GM21526 (cell line): ENCODE results near the gene FOSL1.

Experiments
- ATAC-seq: cut with Tn5 transposase; IDR thresholded peaks from one replicate; pipeline ENCODE4 v1.9.1; 2021; ENCODE audit warnings: moderate library complexity; ENCODE audit not compliant: unreplicated experiment, low FRiP score

Gene FOSL1

GRCh38 chr11:65883058-65883761, 17.0 kb downstream of the FOSL1 start:
- no peak for ATAC-seq

- ATAC-seq = no peak
These were observed 17.8 kb downstream of the FOSL1 start for GRCh38 chr11:65882120-65883057.

GRCh38 chr11:65880844-65881421, 19.3 kb downstream of the FOSL1 start:
- no peak for ATAC-seq

- no peak for ATAC-seq
These were observed 20.2 kb downstream of the FOSL1 start for GRCh38 chr11:65880027-65880426.

- ATAC-seq = no peak
These were observed 20.6 kb downstream of the FOSL1 start, which contains the start of gene CTSW for GRCh38 chr11:65879617-65880016. Gene CTSW (plus strand): TSS chr11:65879837. CDS start chr11:65879855, 18 bp downstream.

GRCh38 chr11:65873318-65874156, 26.7 kb downstream of the FOSL1 start:
- ATAC-seq = peak; percentile 43

- no peak for ATAC-seq
These were observed 27.4 kb downstream of the FOSL1 start, which contains the start of gene EFEMP2 for GRCh38 chr11:65872586-65873317. Gene EFEMP2 (minus strand): TSS chr11:65872800. CDS start chr11:65872354, 446 bp downstream.

- no peak for ATAC-seq
These were observed 28.2 kb downstream of the FOSL1 start for GRCh38 chr11:65871811-65872548.

- ATAC-seq = no peak
These were observed 29.2 kb downstream of the FOSL1 start for GRCh38 chr11:65870706-65871681.

GRCh38 chr11:65870307-65870658, 29.9 kb downstream of the FOSL1 start:
- no peak for ATAC-seq

- ATAC-seq = no peak
These were observed 30.4 kb downstream of the FOSL1 start for GRCh38 chr11:65869643-65870306.

GRCh38 chr11:65868907-65869306, 31.3 kb downstream of the FOSL1 start:
- ATAC-seq = no peak

- ATAC-seq = no peak
These were observed 32.0 kb downstream of the FOSL1 start for GRCh38 chr11:65868076-65868667.

- no peak for ATAC-seq
These were observed 32.7 kb downstream of the FOSL1 start for GRCh38 chr11:65867284-65868071.

- ATAC-seq = no peak
These were observed 33.5 kb downstream of the FOSL1 start for GRCh38 chr11:65866509-65867283.
